Choroid plexus epithelial cell (primary cell): ENCODE data around the gene LIPA.

ENCODE experiments used
- DNase-seq: peaks from one replicate; pipeline ENCODE4 v3.0.0-alpha.2; 2010; ENCODE audit warnings: low read depth
- H3K4me3 ChIP-seq: 2 replicates; pipeline ENCODE4 v1.5.1; 2011; ENCODE audit warnings: low read depth, mild to moderate bottlenecking, control low read depth, low read length, moderate library complexity
- TF ChIP-seq, protein P1 (sequence below): conservative IDR thresholded peaks from 2 replicates; pipeline ENCODE4 v1.5.1; 2011; ENCODE audit warnings: low read depth, mild to moderate bottlenecking, control low read depth, inconsistent platforms, low read length, moderate library complexity

The LIPA gene

DNA sequence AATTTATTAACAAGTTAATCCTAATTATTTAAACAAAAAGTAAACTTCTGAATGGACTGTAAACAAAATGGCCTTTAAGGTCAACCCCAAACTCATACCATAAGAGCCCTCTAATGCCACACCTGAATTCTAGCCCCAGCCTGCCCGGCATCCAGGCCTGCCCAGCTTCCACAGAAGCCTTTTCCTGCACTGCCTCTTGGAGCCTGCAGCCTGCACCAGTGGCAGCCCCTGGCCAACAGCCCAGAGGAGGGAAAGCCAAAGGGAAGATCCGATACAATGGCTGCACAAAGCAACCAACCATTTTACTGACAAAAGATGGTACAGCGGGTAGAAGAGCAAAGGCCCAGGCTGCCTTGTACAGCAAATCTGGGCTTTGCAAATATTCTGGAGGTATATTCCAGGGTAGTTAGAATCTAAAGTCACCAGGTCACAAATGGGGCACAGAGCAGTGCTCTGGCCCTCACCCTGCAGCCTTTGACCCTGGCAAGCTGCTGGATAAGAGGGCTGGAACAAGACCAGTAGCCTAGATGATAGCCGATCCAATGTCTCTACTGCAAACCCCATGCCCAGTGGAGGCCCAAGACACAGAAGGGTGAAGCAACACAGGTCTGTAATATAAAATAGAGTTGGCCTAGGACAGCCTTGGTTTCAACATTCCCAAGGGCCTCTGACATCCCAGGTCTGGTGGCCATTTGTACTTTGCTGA is 31.9 kb downstream of the LIPA start:
- no peak overlapping the region for H3K4me3 ChIP-seq
- TF ChIP-seq, protein P1, sequence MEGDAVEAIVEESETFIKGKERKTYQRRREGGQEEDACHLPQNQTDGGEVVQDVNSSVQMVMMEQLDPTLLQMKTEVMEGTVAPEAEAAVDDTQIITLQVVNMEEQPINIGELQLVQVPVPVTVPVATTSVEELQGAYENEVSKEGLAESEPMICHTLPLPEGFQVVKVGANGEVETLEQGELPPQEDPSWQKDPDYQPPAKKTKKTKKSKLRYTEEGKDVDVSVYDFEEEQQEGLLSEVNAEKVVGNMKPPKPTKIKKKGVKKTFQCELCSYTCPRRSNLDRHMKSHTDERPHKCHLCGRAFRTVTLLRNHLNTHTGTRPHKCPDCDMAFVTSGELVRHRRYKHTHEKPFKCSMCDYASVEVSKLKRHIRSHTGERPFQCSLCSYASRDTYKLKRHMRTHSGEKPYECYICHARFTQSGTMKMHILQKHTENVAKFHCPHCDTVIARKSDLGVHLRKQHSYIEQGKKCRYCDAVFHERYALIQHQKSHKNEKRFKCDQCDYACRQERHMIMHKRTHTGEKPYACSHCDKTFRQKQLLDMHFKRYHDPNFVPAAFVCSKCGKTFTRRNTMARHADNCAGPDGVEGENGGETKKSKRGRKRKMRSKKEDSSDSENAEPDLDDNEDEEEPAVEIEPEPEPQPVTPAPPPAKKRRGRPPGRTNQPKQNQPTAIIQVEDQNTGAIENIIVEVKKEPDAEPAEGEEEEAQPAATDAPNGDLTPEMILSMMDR, result no peak
- DNase-seq, result no peak

DNA sequence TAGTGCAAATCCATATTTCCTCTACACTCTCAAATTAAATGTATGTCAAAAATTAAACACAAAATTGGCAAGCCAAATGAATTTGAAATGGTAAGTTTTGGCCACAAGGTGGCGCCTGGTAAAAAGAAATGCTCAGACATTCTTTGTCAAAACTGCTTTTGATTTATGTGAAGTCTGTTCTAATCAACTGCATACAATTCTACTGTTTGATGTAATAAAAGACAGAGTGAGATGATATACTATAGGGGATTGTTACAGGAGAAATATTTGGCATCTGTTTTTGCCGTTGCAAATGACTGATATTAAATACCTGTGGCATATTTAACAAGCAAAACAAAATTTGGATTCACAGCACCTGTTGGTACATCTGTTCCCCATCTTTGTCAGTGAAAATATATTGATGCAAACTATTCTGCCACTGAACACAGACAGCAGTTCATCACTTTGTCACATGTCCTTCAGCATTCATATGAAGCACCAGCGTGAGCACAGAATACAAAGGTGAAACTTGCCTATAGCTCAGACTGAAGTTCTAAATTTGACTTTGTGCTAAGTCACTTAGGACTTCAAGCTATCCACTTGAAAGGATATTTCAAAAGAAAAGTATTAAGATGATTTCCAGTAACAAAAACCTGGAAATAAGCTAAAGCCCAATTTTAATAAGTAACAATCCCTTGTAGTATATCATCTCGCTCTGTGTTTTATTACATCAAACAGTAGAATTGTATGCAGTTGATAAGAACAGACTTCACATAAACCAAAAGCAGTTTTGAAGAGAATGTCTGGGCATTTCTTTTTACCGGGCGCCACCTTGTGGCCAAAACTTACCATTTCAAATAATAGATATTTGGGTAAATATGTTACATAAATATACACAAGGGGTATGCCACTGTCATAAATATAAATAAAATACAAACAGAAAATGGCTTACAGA is 34.3 kb downstream of the LIPA start:
- peak; percentile 80 for DNase-seq
- no peak overlapping the region for H3K4me3 ChIP-seq
- TF ChIP-seq, protein P1, result peak; percentile 65

DNA sequence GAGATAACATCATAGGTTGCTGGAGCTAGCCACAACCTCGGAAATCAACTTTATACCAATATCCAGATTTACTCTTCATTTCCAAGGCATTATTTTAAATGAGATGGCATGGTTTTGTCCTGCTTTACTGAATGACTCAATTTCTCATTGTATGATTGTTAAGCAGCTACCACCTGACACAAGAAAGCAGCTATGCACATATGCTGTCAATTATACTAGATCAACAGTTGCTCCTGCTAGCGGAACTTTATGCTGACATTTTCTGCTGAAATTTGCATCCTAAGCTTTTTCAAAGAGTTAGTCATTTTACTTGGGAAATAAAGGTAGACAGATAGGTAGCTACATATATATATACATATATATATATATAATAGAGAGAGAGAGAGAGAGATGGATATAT is 35.5 kb downstream of the LIPA start:
- TF ChIP-seq, protein P1, result no peak
- no peak for DNase-seq
- H3K4me3 ChIP-seq, result no peak overlapping the region

DNA sequence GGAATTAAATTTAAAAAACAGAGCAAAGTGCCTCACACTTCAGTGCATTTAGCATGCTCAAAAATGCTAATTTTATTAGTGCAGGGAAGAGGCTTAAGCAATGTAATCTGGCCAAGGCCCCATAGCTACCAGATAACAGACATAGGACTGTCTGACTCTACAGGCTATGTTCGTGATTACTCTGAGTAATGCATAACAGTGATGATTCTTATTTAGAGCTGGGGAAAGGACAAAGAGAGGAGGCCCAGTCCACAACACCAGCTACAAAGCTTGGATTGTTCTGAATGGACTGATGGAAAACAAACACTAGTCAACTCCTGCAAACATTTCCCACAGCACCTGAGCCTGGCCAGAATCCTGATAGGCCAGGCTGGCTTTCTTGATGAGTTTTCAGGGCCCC is 36.1 kb downstream of the LIPA start:
- no peak overlapping the region for H3K4me3 ChIP-seq
- TF ChIP-seq, protein P1, result no peak
- no peak for DNase-seq

DNA sequence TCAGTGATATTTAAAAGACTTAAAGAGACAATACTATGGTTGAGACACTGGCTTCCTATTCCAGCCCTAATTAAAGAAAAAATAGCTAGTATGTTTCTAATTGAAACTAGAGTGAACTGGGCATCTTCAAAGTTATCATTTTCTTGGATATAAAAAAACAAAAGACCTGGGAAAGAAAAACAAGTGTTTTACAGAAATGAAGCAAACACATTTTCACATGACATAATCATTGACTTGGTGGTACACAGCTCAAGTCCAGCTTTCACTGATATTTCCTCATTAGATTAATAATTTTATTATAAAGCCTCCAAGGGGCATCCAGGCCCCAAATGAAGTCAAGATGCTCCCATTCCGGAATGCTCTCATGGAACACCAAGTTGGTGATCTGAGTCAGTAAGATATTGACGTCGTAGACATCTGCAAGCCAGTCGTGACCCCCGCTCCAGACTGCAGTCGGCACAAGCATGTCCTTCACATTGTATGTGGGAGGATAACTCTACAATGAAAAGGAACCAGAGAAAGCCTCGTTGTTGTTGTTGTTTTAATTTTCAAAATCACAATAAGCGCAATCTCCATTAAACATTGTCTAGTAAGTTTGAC is 36.9 kb downstream of the LIPA start:
- DNase-seq, result no peak
- no peak overlapping the region for H3K4me3 ChIP-seq
- TF ChIP-seq, protein P1, result no peak

DNA sequence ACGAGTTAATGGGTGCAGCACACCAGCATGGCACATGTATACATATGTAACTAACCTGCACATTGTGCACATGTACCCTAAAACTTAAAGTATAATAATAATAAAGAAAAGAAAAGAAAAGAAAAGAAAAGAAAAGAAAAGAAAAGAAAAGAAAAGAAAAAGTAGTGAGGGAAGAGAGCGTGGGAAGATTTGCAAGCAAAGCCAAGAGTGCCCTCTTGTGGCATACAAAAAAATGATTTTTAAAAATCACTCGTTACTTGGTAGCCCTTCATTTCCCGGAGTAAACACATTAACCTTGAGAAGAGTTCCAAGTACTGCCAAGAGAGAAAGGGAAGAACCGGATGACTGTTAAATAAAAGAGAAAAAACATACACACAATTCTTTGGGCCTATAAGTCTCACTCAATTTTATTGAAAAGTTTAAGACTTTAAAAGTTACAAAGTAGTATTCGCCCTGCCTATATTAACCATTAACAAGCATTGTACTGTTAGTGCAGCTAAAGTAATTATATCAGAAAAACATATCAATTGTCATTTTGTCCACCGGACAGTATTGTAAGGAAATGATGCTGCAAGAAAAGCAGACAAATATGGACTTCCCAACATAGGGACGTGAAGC is 38.3 kb downstream of the LIPA start:
- TF ChIP-seq, protein P1, result peak; percentile 65
- DNase-seq, result peak; percentile 77
- H3K4me3 ChIP-seq, result no peak overlapping the region
